Measurements from ENCODE around the gene ZNF813. TPM values are rescaled to one million over a fixed set of nuclear protein-coding genes. Genes with fewer than 3 reads are reported as not detected.

ZNF813 gene
- total and polyA plus RNA-seq, 9 of the 15 experiments (the other 6 are each of a cell fraction or from before 2014, with no cell fraction given): 1.3 to 8.0 (median 5.3) TPM

DNA sequence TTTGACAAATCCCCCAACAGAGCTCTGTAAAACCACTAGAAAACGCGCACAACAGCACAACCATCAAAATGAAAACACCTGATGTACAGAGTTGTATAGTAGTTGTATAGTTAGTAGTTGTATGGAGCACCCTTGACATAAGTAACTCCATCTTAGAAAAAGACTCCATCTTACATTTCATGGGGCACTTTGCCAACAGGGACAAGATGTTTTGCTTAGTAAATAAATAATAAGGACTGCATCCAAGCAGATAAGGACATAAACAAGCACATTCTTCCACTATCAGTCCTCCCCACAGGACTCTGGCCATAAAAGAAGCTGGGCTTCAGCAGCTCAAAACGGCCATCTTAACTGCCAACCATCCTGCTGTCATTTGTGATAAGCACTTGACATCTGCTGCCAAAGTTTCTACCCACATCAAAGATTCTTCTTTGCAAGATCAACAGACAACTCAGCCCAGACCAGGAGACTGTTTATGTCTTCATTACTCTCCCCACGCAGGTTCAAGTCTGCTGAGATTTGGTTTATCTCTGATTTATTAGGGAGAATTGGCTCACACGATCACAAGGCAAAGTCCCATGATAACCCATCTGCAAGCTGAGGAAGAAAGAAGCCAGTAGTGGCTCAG is 49.7 kb downstream of the ZNF813 start (continued):
- TF ChIP-seq ZNF79 (CRISPR knock-in tag; IDR thresholded peaks at IDR 0.05; ENCODE audit: low read depth): peak; percentile 86
- no peak for TF ChIP-seq PCBP2 (IDR thresholded peaks at IDR 0.05; ENCODE audit: low read depth, low read length, poor library complexity, severe bottlenecking)
- TF ChIP-seq MCM2 (IDR thresholded peaks at IDR 0.05; ENCODE audit: low read depth): no peak
- peak; percentile 92 for TF ChIP-seq ZNF354B (CRISPR knock-in tag; IDR thresholded peaks at IDR 0.05)
- TF ChIP-seq SRSF7 (optimal IDR thresholded peaks at IDR 0.05; ENCODE audit: low read depth, low read length): no peak
- no peak for TF ChIP-seq SREBF1 (IDR thresholded peaks at IDR 0.05; ENCODE audit: borderline replicate concordance, low read depth, low read length)
- TF ChIP-seq MED1 (CRISPR knock-in tag; IDR thresholded peaks at IDR 0.05; ENCODE audit: borderline replicate concordance): no peak
- no peak for TF ChIP-seq SP1 (CRISPR knock-in tag; IDR thresholded peaks at IDR 0.05)
- TF ChIP-seq GTF2B (IDR thresholded peaks at IDR 0.05; ENCODE audit: extremely low read depth, insufficient read length): no peak
- no peak for TF ChIP-seq SMARCA5 (IDR thresholded peaks at IDR 0.05)
- TF ChIP-seq IRF1 (CRISPR knock-in tag; IDR thresholded peaks at IDR 0.05; ENCODE audit: borderline replicate concordance): no peak
- TF ChIP-seq TBP (optimal IDR thresholded peaks at IDR 0.05; ENCODE audit: low read depth, low read length): no peak
- no peak for TF ChIP-seq SAP30 (IDR thresholded peaks at IDR 0.05; ENCODE audit: borderline replicate concordance, insufficient read depth, low read depth, low read length, poor library complexity, severe bottlenecking)
- no peak for TF ChIP-seq TAF9B (IDR thresholded peaks at IDR 0.05; ENCODE audit: partially characterized antibody)
- peak; percentile 97 for TF ChIP-seq MEF2D (tag; conservative IDR thresholded peaks at IDR 0.05; ENCODE audit: low read depth)
- TF ChIP-seq ZNF57 (CRISPR knock-in tag; IDR thresholded peaks at IDR 0.05): no peak
- no peak for TF ChIP-seq SMAD1 (IDR thresholded peaks at IDR 0.05; ENCODE audit: low read depth, low read length, partially characterized antibody)
- TF ChIP-seq CBFB (CRISPR knock-in tag; IDR thresholded peaks at IDR 0.05): no peak
- TF ChIP-seq PRPF4 (IDR thresholded peaks at IDR 0.05; ENCODE audit: insufficient read depth, low read depth, low read length, poor library complexity, severe bottlenecking): no peak
- 0 out of 2 replicates have a peak, but pooled peaks have one; percentile 55 for TF ChIP-seq PHB2 (IDR thresholded peaks at IDR 0.05; ENCODE audit: low read depth)
- no peak for TF ChIP-seq BHLHE40 (IDR thresholded peaks at IDR 0.05; ENCODE audit: low read length)
- peak; percentile 90 for TF ChIP-seq ZFP1 (CRISPR knock-in tag; IDR thresholded peaks at IDR 0.05)
- peak; percentile 56 for TF ChIP-seq FOSL1 (tag; conservative IDR thresholded peaks at IDR 0.05)
- peak; percentile 82 for TF ChIP-seq SMAD4 (CRISPR knock-in tag; conservative IDR thresholded peaks at IDR 0.05)
- TF ChIP-seq ZNF311 (CRISPR knock-in tag; IDR thresholded peaks at IDR 0.05): peak; percentile 97
- no peak for TF ChIP-seq HMGXB4 (CRISPR knock-in tag; IDR thresholded peaks at IDR 0.05)
- TF ChIP-seq PRMT5 (CRISPR knock-in tag; IDR thresholded peaks at IDR 0.05): no peak
- TF ChIP-seq NCOA2 (IDR thresholded peaks at IDR 0.05; ENCODE audit: partially characterized antibody in 2 of 2): no peak

All from K562 (cell line).